IMR-90 (cell line): ENCODE results near the gene TMEM131. TPM values are rescaled to one million over a fixed set of nuclear protein-coding genes. Genes with fewer than 3 reads are reported as not detected.

ENCODE experiments used
- ATAC-seq: fragments of 200-7000 bp; cut with Tn5 transposase; 2 replicates; pipeline ENCODE4 v1.9.1; 2020; ENCODE audit warnings: low read depth, mild to moderate bottlenecking, moderate library complexity
- BruUV-seq: library from RNA; stranded (reverse); fragments of 400-500 nt; replicated peaks from 2 replicates; lab custom pipeline; 2021; lab: Mats Ljungman, UMichigan
- CTCF ChIA-PET: fragments of 300-600 bp; formaldehyde crosslinking; extraction: SDS; loops from one replicate; lab custom pipeline; 2021; ENCODE audit warnings: antibody characterized with exemption; lab: Yijun Ruan, JAX
- POLR2A ChIA-PET: fragments of 300-600 bp; sonication (Branson Sonifier 250); formaldehyde crosslinking; loops from one replicate; lab custom pipeline; 2022; ENCODE audit warnings: antibody characterized with exemption; ENCODE audit not compliant: unreplicated experiment; lab: Charles Lee
- DNase-seq: peaks from one replicate; pipeline ENCODE4 v3.0.0; 2013
- H2AFZ ChIP-seq: replicated peaks from 2 replicates; pipeline ENCODE3; 2013; ENCODE audit warnings: low read length, mild to moderate bottlenecking; ENCODE audit not compliant: poor library complexity
- H2AK5ac ChIP-seq: 2 replicates; pipeline ENCODE4 v1.6.1; 2013; ENCODE audit warnings: low read depth, low read length, inconsistent platforms
- H2AK9ac ChIP-seq: replicated peaks from 2 replicates; pipeline ENCODE3; 2013; ENCODE audit warnings: mild to moderate bottlenecking, low read depth, low read length, moderate library complexity; ENCODE audit not compliant: poor library complexity
- H2BK120ac ChIP-seq: 2 replicates; pipeline ENCODE4 v1.6.1; 2013; ENCODE audit warnings: low read depth, low read length, inconsistent platforms
- H2BK15ac ChIP-seq: 3 replicates; pipeline ENCODE4 v1.6.1; 2013; ENCODE audit warnings: low read depth, low read length, inconsistent platforms
- H2BK20ac ChIP-seq: 2 replicates; pipeline ENCODE4 v1.6.1; 2013; ENCODE audit warnings: low read depth, mild to moderate bottlenecking, inconsistent platforms, low read length, moderate library complexity
- H2BK5ac ChIP-seq: 2 replicates; pipeline ENCODE4 v1.6.1; 2013; ENCODE audit warnings: mild to moderate bottlenecking, low read depth, low read length, inconsistent platforms; ENCODE audit not compliant: poor library complexity, severe bottlenecking
- H3K14ac ChIP-seq: replicated peaks from 2 replicates; pipeline ENCODE4 v1.6.1; 2013; ENCODE audit warnings: low read depth, low read length, inconsistent platforms
- H3K18ac ChIP-seq: 2 replicates; pipeline ENCODE4 v1.6.1; 2013; ENCODE audit warnings: low read depth, low read length, control low read depth
- H3K23ac ChIP-seq: 2 replicates; pipeline ENCODE4 v1.6.1; 2013; ENCODE audit warnings: low read depth, low read length, inconsistent platforms
- H3K27ac ChIP-seq: 2 replicates; pipeline ENCODE4 v1.5.1; 2013; ENCODE audit warnings: mild to moderate bottlenecking, control low read depth, low read length; ENCODE audit not compliant: insufficient read depth
- H3K27me3 ChIP-seq: 2 replicates; pipeline ENCODE4 v1.6.1; 2013; ENCODE audit warnings: low read length; ENCODE audit not compliant: control insufficient read depth, insufficient read depth
- H3K36me3 ChIP-seq: 2 replicates; pipeline ENCODE4 v1.6.1; 2013; ENCODE audit warnings: low read length, mixed read lengths; ENCODE audit not compliant: control insufficient read depth, insufficient read depth
- H3K4ac ChIP-seq: 2 replicates; pipeline ENCODE4 v1.6.1; 2013; ENCODE audit warnings: low read depth, low read length, inconsistent platforms
- H3K4me1 ChIP-seq: 2 replicates; pipeline ENCODE4 v1.6.1; 2013; ENCODE audit warnings: low read length, mixed read lengths; ENCODE audit not compliant: control insufficient read depth, insufficient read depth
- H3K4me2 ChIP-seq: 2 replicates; pipeline ENCODE4 v1.6.1; 2013; ENCODE audit warnings: low read depth, mild to moderate bottlenecking, control low read depth, low read length, moderate library complexity
- H3K4me3 ChIP-seq: 2 replicates; pipeline ENCODE4 v1.5.1; 2013; ENCODE audit warnings: low read depth, mild to moderate bottlenecking, control low read depth, low read length, moderate library complexity; ENCODE audit not compliant: insufficient read depth
- H3K56ac ChIP-seq: 2 replicates; pipeline ENCODE4 v1.6.1; 2013; ENCODE audit warnings: low read length, inconsistent platforms; ENCODE audit not compliant: insufficient read depth; ENCODE audit errors: extremely low read depth
- H3K79me1 ChIP-seq, 2 experiments: 2 replicates each; pipeline ENCODE4 v1.6.1; 2013; ENCODE audit warnings: low read length in 2 of 2, inconsistent platforms in 1 of 2, low read depth in 1 of 2
- H3K9ac ChIP-seq: 2 replicates; pipeline ENCODE4 v1.6.1; 2013; ENCODE audit warnings: low read depth, low read length, control low read depth
- H3K9me1 ChIP-seq: 2 replicates; pipeline ENCODE4 v1.6.1; 2013; ENCODE audit warnings: low read length, inconsistent platforms; ENCODE audit not compliant: insufficient read depth
- H3K9me3 ChIP-seq: 2 replicates; pipeline ENCODE4 v1.6.1; 2013; ENCODE audit warnings: low read length; ENCODE audit not compliant: control insufficient read depth, insufficient read depth
- H4K20me1 ChIP-seq: 2 replicates; pipeline ENCODE4 v1.6.1; 2013; ENCODE audit warnings: low read length, inconsistent platforms; ENCODE audit not compliant: insufficient read depth
- H4K5ac ChIP-seq: 2 replicates; pipeline ENCODE4 v1.6.1; 2013; ENCODE audit warnings: mild to moderate bottlenecking, low read depth, low read length, control low read depth
- H4K8ac ChIP-seq, 2 experiments: 2 replicates each; pipeline ENCODE4 v1.6.1; 2013; ENCODE audit warnings: low read depth in 2 of 2, low read length in 2 of 2, control low read depth in 1 of 2, inconsistent platforms in 1 of 2
- H4K91ac ChIP-seq: 2 replicates; pipeline ENCODE4 v1.6.1; 2013; ENCODE audit warnings: low read depth, low read length, inconsistent platforms; ENCODE audit not compliant: insufficient read depth
- CHD1 ChIP-seq: IDR thresholded peaks from 2 replicates; pipeline ENCODE4 v1.6.1; 2012; ENCODE audit warnings: low read depth, low read length, improper control_type of control experiment
- FOS ChIP-seq: fragments of 150-350 bp; IDR thresholded peaks from 2 replicates; pipeline ENCODE4 v1.6.1; 2016; ENCODE audit warnings: low read depth, low read length
- MAFK ChIP-seq: IDR thresholded peaks from 2 replicates; pipeline ENCODE4 v1.6.1; 2012; ENCODE audit warnings: low read depth, low read length, improper control_type of control experiment
- MAZ ChIP-seq: IDR thresholded peaks from 2 replicates; pipeline ENCODE4 v1.6.1; 2012; ENCODE audit warnings: low read depth, mild to moderate bottlenecking, low read length, improper control_type of control experiment, moderate library complexity, borderline replicate concordance
- MXI1 ChIP-seq: IDR thresholded peaks from 2 replicates; pipeline ENCODE4 v1.6.1; 2012; ENCODE audit warnings: low read depth, mild to moderate bottlenecking, low read length, moderate library complexity, borderline replicate concordance
- RAD21 ChIP-seq: IDR thresholded peaks from 2 replicates; pipeline ENCODE4 v1.6.1; 2012; ENCODE audit warnings: low read length, improper control_type of control experiment
- SMC3 ChIP-seq: fragments of 150-350 bp; IDR thresholded peaks from 2 replicates; pipeline ENCODE4 v1.6.1; 2016; ENCODE audit warnings: low read depth, mild to moderate bottlenecking, antibody characterized with exemption, low read length, moderate library complexity
- WGBS, 2 experiments: methylation state at CpG; one replicate each; pipeline versions ENCODE4 v1.1.5 to v1.1.7; 2013; ENCODE audit warnings: missing lambda C conversion rate in 2 of 2; ENCODE audit not compliant: insufficient read length in 1 of 2; ENCODE audit errors: extremely low coverage in 2 of 2; 5-methylcytosine and 5-hydroxymethylcytosine counted together
- dilution Hi-C: fragments of 300-500 bp; cut with HindIII; formaldehyde crosslinking; loops from one replicate; pipeline ENCODE4 v1.14.3; 2018; ENCODE audit warnings: low sequenced_read_pairs; ENCODE audit not compliant: unreplicated experiment
- in situ Hi-C: fragments of 300-500 bp; cut with MboI; formaldehyde crosslinking; loops from 3 replicates; pipeline ENCODE4 v1.14.3; 2019; ENCODE audit warnings: low sequenced_read_pairs, inconsistent platforms, mixed read lengths
- intact Hi-C: fragments of 100-400 bp; cut with micrococcal nuclease; formaldehyde crosslinking; loops from 2 replicates; pipeline ENCODE4 v1.10.0; 2022
- polyA plus RNA-seq, 3 experiments: library from polyadenylated mRNA; depleted of rRNA; stranded (reverse); fragments of >200 nt; gene quantifications; 2 replicates each; pipeline ENCODE4 v1.2.3, GENCODE V29; 2012; ENCODE audit warnings: low replicate concordance in 1 of 3
- total RNA-seq: library from RNA; depleted of rRNA; stranded (reverse); fragments of >200 nt; gene quantifications from 2 replicates; pipeline ENCODE4 v1.2.3, GENCODE V29; 2012
- TF ChIP-seq, protein P1 (sequence below): conservative IDR thresholded peaks from 2 replicates; pipeline ENCODE4 v1.5.1; 2012; ENCODE audit warnings: mild to moderate bottlenecking, low read depth, low read length, improper control_type of control experiment

TMEM131 gene
- total and polyA plus RNA-seq, 2 of the 4 experiments (the other 2 are of a cell fraction): 13.3 to 14.0 TPM

DNA sequence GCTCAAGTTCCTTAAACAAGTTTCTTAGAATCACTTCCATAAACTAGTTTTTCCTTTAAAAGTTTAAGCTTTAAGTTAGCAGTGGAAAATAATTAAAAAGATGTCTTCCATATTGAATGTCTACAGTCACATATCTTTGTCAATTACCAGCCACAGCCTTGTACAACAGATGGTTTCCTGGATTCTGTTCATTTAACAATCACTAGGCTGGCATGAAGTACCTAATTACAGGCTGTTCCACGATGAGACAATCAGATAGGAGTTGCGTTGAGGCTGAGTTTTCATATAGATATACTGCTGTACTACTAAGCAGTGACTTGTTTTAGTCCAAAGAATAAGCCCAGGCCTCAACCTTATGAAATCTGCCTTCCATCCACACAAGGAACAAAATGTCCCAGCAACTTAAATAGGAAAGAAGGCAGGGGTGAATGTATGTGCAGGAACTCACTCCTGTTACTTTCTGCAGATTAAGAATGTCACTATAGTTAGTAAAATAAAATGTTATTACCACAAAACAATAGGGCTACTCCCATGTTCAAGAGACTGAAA, 151.4 kb downstream of the TMEM131 start:
- H3K27me3 ChIP-seq: no peaks in the 10 kb centered on the region
- intact Hi-C loops (no loop called here), in situ Hi-C loops (no loop called here), dilution Hi-C loops (no loop called here)
- ATAC-seq (no peak), DNase-seq (no peak)
- H3K9me1 ChIP-seq: peaks cover 5% of the 10 kb centered on the region; the same call in 1 of the 2 replicates
- peaks cover 23 to 30% of the 10 kb centered on the region in 2 experiments for H3K79me1 ChIP-seq
- no peak overlapping the region for H4K5ac ChIP-seq
- no peak overlapping the region for H2AK5ac ChIP-seq
- no peak overlapping the region for H3K27ac ChIP-seq
- no peak overlapping the region for H3K4ac ChIP-seq
- peaks cover 3% of the 10 kb centered on the region for H3K36me3 ChIP-seq
- no peak overlapping the region for H2AK9ac ChIP-seq
- H4K8ac ChIP-seq: no peak overlapping the region
- H2AFZ ChIP-seq: no peak overlapping the region
- TF ChIP-seq SMC3: no peak
- no peak for TF ChIP-seq CHD1
- TF ChIP-seq FOS: no peak
- TF ChIP-seq, protein P1, sequence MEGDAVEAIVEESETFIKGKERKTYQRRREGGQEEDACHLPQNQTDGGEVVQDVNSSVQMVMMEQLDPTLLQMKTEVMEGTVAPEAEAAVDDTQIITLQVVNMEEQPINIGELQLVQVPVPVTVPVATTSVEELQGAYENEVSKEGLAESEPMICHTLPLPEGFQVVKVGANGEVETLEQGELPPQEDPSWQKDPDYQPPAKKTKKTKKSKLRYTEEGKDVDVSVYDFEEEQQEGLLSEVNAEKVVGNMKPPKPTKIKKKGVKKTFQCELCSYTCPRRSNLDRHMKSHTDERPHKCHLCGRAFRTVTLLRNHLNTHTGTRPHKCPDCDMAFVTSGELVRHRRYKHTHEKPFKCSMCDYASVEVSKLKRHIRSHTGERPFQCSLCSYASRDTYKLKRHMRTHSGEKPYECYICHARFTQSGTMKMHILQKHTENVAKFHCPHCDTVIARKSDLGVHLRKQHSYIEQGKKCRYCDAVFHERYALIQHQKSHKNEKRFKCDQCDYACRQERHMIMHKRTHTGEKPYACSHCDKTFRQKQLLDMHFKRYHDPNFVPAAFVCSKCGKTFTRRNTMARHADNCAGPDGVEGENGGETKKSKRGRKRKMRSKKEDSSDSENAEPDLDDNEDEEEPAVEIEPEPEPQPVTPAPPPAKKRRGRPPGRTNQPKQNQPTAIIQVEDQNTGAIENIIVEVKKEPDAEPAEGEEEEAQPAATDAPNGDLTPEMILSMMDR: no peak
- no peak for TF ChIP-seq MAZ
- no peak for TF ChIP-seq MAFK
- no peak for TF ChIP-seq MXI1
- TF ChIP-seq RAD21: no peak
- no peak overlapping the region for H2BK120ac ChIP-seq
- no peak overlapping the region for H2BK20ac ChIP-seq
- H3K4me3 ChIP-seq: no peak overlapping the region
- H4K91ac ChIP-seq: no peak overlapping the region
- WGBS, 2 experiments: no CpG with 5 or more reads among the region's 2 CpGs
- H3K4me2 ChIP-seq: no peak overlapping the region
- H3K56ac ChIP-seq: no peak overlapping the region
- no TSS peak for BruUV-seq
- no peak overlapping the region for H3K9ac ChIP-seq
- no peak overlapping the region for H3K18ac ChIP-seq
- H3K14ac ChIP-seq: no peak overlapping the region
- H2BK5ac ChIP-seq: no peak overlapping the region
- ChIA-PET CTCF (no interaction called here), POLR2A (no interaction called here)
- H3K4me1 ChIP-seq: peaks cover 6% of the 10 kb centered on the region
- no peaks in the 10 kb centered on the region for H3K9me3 ChIP-seq
- H4K20me1 ChIP-seq: no peaks in the 10 kb centered on the region; the same call in 1 of the 2 replicates
- no peak overlapping the region for H2BK15ac ChIP-seq
- no peak overlapping the region for H3K23ac ChIP-seq
